HG03039 (cell line): ENCODE data around the gene FAM174C.

Experiments used
- ATAC-seq: cut with Tn5 transposase; IDR thresholded peaks from one replicate; pipeline ENCODE4 v1.9.1; 2021; ENCODE audit warnings: mild to moderate bottlenecking, moderate library complexity; ENCODE audit not compliant: unreplicated experiment

Gene FAM174C

GRCh38 chr19:1260749-1261537, 14.4 kb upstream of the FAM174C start:
- ATAC-seq: peak; percentile 66

GRCh38 chr19:1261538-1261797, 13.9 kb upstream of the FAM174C start:
- no peak for ATAC-seq

GRCh38 chr19:1261798-1262622, 13.3 kb upstream of the FAM174C start:
- ATAC-seq: no peak

GRCh38 chr19:1262623-1263123, 12.7 kb upstream of the FAM174C start:
- no peak for ATAC-seq

- no peak for ATAC-seq
Observed at GRCh38 chr19:1263188-1263587, 12.1 kb upstream of the FAM174C start.

- ATAC-seq: no peak
Observed at GRCh38 chr19:1264801-1265614, 10.3 kb upstream of the FAM174C start.

GRCh38 chr19:1265615-1266128, 9.7 kb upstream of the FAM174C start:
- no peak for ATAC-seq

- ATAC-seq: peak; percentile 29
Observed at GRCh38 chr19:1266129-1266915, 9.0 kb upstream of the FAM174C start.

- peak; percentile 10 for ATAC-seq
Observed at GRCh38 chr19:1266916-1267476, 8.3 kb upstream of the FAM174C start.

GRCh38 chr19:1267477-1268225, 7.7 kb upstream of the FAM174C start:
- no peak for ATAC-seq

GRCh38 chr19:1268226-1269064, 6.9 kb upstream of the FAM174C start:
- ATAC-seq: no peak

- peak; percentile 54 for ATAC-seq
Observed at GRCh38 chr19:1269065-1269477, 6.3 kb upstream of the FAM174C start, which contains the start of gene CIRBP. TSS of gene CIRBP (plus strand) at chr19:1269332. CDS start at chr19:1270934, 1,602 bp downstream.

- peak; percentile 16 for ATAC-seq
Observed at GRCh38 chr19:1269478-1270212, 5.7 kb upstream of the FAM174C start.

- no peak for ATAC-seq
Observed at GRCh38 chr19:1270213-1270853, 5.0 kb upstream of the FAM174C start.

- ATAC-seq: no peak
Observed at GRCh38 chr19:1270854-1271527, 4.3 kb upstream of the FAM174C start.
